WI38 (cell line): Measurements from ENCODE around the gene F13A1.

Experiments
- H3K4me3 ChIP-seq: 2 replicates; pipeline ENCODE4 v1.5.1; 2011; ENCODE audit warnings: low read depth, mild to moderate bottlenecking, control low read depth, low read length
- CTCF ChIP-seq: IDR thresholded peaks from 2 replicates; pipeline ENCODE4 v1.5.1; 2012; ENCODE audit warnings: low read depth, mild to moderate bottlenecking, control low read depth, low read length

F13A1 gene

GRCh38 chr6:6244624-6245023, 75.8 kb downstream of the F13A1 start:
- H3K4me3 ChIP-seq: no peak overlapping the region

GRCh38 chr6:6243846-6244245, 76.6 kb downstream of the F13A1 start:
- H3K4me3 ChIP-seq: no peak overlapping the region
- no peak for TF ChIP-seq CTCF

More at GRCh38 chr6:6244624-6245023, 75.8 kb downstream of the F13A1 start:
- no peak for TF ChIP-seq CTCF

- H3K4me3 ChIP-seq: no peak overlapping the region
- no peak for TF ChIP-seq CTCF
Observed at GRCh38 chr6:6239598-6240581, 80.6 kb downstream of the F13A1 start.

GRCh38 chr6:6236730-6237469, 83.6 kb downstream of the F13A1 start:
- H3K4me3 ChIP-seq: no peak overlapping the region
- no peak for TF ChIP-seq CTCF

GRCh38 chr6:6235786-6236185, 84.7 kb downstream of the F13A1 start:
- TF ChIP-seq CTCF: no peak

GRCh38 chr6:6234963-6235362, 85.5 kb downstream of the F13A1 start:
- H3K4me3 ChIP-seq: no peak overlapping the region
- TF ChIP-seq CTCF: no peak

More at GRCh38 chr6:6235786-6236185, 84.7 kb downstream of the F13A1 start:
- no peak overlapping the region for H3K4me3 ChIP-seq

- no peak overlapping the region for H3K4me3 ChIP-seq
- TF ChIP-seq CTCF: no peak
Observed at GRCh38 chr6:6230286-6230685, 90.2 kb downstream of the F13A1 start.
